Keratinocyte (primary cell): ENCODE measurements around the gene PAX2.

Experiments
- CTCF ChIP-seq, 3 experiments: IDR thresholded peaks in 1 of 3; conservative IDR thresholded peaks in 1 of 3; optimal IDR thresholded peaks in 1 of 3; 2 replicates in 2 of 3; 3 replicates in 1 of 3; pipeline versions ENCODE3 to v1.5.1; 2011; ENCODE audit warnings: low read length in 3 of 3, mild to moderate bottlenecking in 3 of 3, moderate library complexity in 2 of 3, control low read depth in 1 of 3, inconsistent platforms in 1 of 3; ENCODE audit not compliant: insufficient read depth in 2 of 3; ENCODE audit errors: extremely low read depth in 1 of 3
- EZH2 ChIP-seq: IDR thresholded peaks from one replicate; pipeline ENCODE4 v1.6.1; 2012; ENCODE audit warnings: inconsistent platforms, mild to moderate bottlenecking, low read length, moderate library complexity

- no peak for TF ChIP-seq CTCF (optimal IDR thresholded peaks at IDR 0.05 in 1 of 3, IDR thresholded peaks at IDR 0.05 in 1 of 3, conservative IDR thresholded peaks at IDR 0.05 in 1 of 3; ENCODE audit: extremely low read depth in 1 of 3, insufficient read depth in 2 of 3, low read length in 3 of 3)
- peak; percentile 94 for TF ChIP-seq EZH2
Measured at GRCh38 chr10:100745882-100746783, 751 bp downstream of the PAX2 start.
